HG03439 (cell line): ENCODE data around the gene SLC25A26.

Experiments
- ATAC-seq: cut with Tn5 transposase; IDR thresholded peaks from one replicate; pipeline ENCODE4 v1.9.1; 2021; ENCODE audit warnings: mild to moderate bottlenecking, moderate library complexity; ENCODE audit not compliant: unreplicated experiment

The SLC25A26 gene

DNA sequence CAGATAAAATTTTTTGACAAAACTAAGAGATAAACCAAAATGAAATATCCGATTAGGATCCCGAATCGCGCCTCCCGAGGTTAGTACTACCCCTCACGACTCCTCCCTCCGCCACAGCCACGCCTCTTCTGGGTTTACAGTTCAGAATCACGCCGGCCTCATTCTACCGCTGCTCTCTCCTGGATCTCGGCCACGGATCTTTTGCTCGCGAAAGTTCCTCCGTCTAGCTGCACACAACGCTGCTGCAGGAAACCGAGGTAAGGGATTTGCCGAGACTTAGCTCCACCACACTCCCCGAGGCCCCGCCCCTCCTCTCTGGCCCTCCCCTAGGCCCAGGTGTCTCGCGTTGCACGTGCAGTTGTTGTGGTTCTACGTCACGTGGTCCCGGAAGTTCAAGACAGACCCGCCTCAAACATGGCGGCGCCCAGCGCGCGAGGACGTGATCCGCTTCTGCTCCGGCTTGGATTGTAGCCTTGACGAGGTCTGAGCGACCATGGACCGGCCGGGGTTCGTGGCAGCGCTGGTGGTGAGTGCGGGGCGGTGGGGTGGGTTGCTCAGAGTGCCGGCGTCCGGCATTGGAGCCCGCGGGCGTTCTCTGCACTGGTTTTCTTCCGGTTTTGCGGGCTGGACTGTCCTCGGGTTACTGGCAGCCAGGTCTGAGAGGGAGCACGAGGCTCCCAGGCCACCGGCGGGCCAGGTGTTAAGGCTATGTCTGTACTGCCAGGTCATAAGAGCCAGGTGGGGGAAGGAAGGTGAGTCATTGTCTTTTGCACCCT, at the start of gene SLC25A26:
SLC25A26 (plus strand) TSS at position 400 of the 776 bp plus-strand sequence; CDS start at position 494, 94 bp downstream.
- ATAC-seq, result peak; percentile 99

DNA sequence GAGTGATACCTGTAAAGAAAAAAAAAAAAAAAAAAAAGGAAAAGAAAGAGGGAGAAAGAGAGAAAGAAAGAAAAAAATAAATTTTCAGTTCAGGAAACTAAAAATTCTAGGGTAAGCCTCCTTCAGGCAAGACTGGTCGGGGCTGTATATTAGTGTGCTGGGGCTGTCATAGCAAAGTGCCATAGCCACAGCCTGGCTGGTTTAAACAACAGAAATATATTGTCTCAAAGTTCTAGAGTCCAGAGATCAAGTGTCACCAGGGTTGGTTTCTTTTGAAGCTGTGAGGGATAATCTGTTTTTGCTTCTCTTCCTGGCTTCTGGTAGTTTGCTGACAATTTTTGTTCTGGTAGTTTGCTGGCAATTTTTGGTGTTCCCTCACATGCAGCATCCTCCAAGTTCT, 48.4 kb upstream of the SLC25A26 start:
- no peak for ATAC-seq

GRCh38 chr3:66177026-66177425, 43.8 kb upstream of the SLC25A26 start:
- ATAC-seq, result no peak

- no peak for ATAC-seq
Measured at GRCh38 chr3:66178206-66178605, 42.6 kb upstream of the SLC25A26 start.

DNA sequence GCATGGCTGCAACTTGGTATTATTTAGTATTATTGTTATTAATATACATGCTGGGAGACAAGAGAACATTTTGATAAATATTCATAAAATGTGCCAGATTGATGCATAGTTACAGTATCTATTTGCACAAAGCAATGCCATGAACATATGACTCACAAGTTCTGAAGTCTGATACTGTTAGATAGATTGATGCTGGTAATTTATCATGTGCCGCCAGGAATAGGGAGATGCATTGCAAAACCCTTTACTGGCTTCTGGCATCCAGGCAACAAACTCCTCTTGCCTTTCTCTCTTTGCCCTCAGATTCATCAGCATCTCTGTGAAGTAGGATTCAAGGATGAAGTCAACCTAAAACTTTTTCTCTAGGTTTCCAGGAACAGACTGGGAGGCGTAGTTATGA, 41.0 kb upstream of the SLC25A26 start:
- ATAC-seq, result no peak

DNA sequence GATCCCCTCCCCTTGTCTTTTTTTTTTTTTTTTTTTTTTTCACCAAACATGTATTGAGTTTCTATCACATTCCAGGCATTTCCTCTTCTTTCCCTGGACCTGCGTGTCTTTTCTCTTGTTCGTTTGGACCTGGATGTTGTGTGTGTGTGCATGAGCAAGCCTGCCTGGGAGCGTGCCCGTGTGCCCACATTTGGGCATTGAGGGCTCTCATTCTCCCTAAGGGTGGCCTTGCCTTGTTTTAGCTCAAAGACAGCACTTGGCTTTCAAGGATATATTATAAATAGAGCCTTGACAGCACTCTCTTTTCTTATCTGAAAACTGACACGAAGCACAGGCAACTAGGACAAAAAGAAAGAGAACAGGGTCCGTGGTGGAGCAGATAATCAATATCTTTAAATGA, 39.0 kb upstream of the SLC25A26 start:
- ATAC-seq, result no peak

DNA sequence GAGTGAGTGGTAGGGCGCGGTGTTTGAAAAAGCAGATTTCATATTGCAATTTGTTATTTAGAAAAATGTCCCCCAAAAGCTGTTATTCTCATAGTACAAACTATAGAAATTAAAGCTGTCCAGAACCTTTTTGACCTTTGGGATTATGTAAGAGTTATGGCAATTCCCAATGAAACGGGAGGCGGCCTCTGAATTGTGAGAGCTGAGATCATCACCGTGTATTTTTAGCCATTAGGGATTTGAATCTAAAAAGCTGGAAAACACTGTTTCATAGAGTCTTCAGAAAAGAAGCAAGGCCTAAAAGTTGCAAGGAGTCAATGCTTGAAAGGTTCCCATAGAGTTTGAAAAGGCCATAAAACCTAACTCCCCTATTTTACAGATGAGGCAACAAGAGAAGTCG, 38.6 kb upstream of the SLC25A26 start:
- ATAC-seq, result no peak

GRCh38 chr3:66186545-66186944, 34.3 kb upstream of the SLC25A26 start:
- ATAC-seq, result no peak

- ATAC-seq, result no peak
Measured at GRCh38 chr3:66195347-66195783, 25.4 kb upstream of the SLC25A26 start.

- no peak for ATAC-seq
Measured at GRCh38 chr3:66196633-66197032, 24.2 kb upstream of the SLC25A26 start.

- ATAC-seq, result no peak
Measured at GRCh38 chr3:66198437-66199088, 22.2 kb upstream of the SLC25A26 start.

GRCh38 chr3:66199089-66199473, 21.7 kb upstream of the SLC25A26 start:
- no peak for ATAC-seq

DNA sequence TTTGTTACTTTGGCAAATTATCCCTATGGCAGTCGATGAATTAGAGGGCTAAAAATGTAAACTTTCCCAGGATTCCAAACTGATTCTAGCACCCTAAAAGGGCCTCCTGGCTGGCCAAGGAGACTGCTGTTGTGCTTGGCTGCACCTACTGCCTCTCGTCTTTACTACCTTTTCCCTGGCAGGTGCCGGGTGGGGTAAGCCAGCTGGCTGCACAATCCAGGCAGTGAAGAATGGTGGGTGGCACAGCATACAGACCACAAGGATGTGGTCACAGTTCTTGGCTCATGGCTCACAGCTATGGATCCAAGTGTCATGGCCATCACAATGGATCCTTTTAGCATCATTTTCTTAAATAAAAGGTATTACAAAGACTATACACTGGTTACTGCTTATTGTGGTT, 20.7 kb upstream of the SLC25A26 start:
- ATAC-seq, result no peak

DNA sequence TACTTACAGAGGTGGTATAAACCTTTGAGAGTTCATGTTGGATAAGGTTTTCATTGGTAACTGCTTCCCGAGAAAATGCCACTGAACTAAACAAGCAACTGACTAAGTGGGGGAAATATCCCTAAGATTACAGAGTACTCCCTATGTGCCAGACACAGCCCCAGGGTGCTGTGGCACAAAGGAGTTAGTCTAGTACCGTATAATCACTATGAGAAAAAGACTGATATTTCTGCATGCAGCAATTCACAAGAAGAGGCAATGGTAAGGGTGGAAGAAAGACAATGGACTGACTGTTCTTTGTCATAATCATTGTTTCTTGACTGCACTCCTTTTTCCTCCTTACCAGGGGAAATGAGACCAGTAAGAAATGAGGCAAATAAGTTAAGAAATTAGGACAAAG, 20.0 kb upstream of the SLC25A26 start:
- ATAC-seq, result no peak

GRCh38 chr3:66203275-66203674, 17.5 kb upstream of the SLC25A26 start:
- ATAC-seq, result no peak

DNA sequence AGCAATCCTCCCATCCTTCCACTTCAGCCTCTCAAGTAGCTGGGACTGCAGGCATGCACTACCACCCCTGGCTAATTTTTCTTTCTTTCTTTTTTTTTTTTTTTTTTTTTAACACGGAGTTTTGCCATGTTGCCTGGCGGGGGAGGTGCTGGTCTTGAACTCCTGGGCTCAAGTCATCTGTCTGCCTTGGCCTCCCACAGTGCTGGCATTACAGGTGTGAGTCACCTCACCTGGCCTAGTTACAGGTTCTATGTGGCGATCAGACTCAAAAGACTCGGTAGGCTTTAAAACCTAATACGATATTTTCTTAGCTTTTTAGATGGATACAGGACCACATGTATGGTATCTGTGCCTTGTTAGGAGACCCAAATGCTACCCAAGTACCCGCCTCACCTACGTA, 14.0 kb upstream of the SLC25A26 start:
- no peak for ATAC-seq

DNA sequence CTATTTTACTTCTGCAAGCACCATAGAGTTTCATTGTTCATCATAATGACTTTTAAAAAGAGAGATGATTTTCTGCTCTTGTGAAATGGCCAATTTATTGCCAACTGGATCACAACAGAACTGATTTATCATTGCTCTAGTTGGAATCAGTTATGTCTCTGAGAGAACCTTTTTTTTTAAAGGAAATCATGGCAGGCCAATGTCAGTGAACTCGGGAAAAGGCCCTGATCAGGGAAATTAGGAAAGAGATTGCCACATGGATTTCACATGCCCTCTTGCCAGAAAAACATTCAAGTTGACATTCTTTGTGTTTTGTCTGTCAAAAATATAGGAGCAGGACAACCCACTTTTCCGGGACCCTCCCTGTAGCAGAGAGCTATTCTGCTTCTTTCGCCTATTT, 12.6 kb upstream of the SLC25A26 start:
- no peak for ATAC-seq

DNA sequence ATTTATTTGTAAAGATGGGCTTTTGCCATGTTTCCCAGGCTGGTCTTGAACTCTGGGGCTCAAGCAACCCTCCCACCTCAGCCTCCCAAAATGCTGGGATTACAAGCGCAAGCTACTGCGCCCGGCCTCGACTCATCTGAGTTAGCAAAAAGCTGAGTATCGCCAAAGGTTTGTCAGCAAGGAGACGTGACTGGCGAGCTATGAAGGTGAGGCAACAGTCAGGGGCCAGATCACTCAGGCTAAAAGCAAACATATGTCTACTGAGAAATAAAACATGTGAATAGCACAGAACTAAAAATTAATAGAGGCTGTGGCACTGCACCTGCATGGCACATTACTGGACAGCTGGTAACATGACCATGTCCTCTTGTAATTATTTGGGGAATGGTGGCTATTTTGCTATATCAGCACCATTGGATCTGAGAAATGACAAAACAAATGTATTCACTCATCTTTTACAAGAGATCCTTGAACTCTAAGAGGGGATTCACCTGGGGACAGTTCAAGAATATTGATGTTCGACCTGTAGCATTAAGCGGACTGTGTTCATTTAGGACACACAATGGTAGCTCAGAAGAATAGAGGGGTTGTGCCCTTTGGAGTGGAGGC, 10.0 kb upstream of the SLC25A26 start:
- ATAC-seq, result no peak

DNA sequence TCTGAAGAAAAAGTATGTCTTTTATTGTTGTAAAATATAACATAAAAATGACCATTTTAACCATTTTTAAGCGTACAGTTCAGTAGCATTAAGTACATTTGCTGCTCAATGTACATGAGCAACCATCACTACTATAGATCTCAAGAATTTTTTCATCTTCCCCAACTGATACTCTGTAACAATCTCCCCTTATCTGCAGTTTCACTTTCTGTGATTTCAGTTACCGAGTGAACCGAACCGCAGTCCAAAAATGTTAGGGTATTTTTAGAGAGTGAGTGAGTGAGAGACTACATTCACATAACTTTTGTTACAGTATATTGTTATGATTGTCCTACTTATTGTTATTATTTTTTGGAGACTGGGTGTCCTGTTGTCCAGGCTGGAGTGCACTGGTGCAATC, 9.0 kb upstream of the SLC25A26 start:
- no peak for ATAC-seq

DNA sequence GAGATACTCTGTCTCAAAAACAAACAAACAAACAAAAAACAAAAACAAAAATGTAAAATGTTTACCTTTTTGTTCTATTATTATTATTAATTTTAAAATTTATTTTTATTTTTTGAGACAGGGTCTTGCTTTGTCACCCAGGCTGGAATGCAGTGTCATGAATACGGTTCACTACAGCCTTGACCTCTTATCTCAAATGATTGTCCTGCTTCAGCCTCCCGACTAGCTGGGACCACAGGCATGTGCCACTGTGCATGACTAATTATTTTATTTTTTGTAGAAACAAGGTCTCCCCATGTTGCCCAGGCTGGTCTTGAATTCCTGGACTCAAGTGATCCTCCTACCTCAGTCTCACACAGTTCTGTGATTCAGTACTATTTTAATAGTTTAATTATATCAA, 5.7 kb upstream of the SLC25A26 start:
- ATAC-seq, result no peak

DNA sequence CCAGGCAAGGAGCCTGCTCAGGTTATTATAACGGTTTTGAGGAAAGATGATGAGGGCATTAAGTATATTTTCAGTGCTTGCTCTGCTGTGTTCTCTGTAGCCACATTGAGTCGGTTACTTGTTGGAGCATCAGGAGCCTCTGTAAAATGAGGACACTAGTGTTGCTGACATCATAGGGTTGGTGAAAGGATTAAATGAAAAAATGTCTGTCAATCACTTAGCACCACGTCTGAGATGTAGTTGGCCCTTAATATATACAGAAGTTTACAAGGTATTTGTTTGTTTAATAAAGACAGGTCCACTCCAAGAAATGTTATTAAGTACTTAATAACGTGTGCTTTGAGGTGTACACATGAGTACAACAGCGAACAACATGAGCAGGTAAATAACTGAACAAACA, 735 bp upstream of the SLC25A26 start:
- no peak for ATAC-seq

- no peak for ATAC-seq
Measured at GRCh38 chr3:66224220-66224619, 3.4 kb downstream of the SLC25A26 start.
